Fibroblast of lung (primary cell): ENCODE results near the gene DSPP. TPM values are rescaled to one million over a fixed set of nuclear protein-coding genes. Genes with fewer than 3 reads are reported as not detected.

Experiments used
- DNase-seq, 2 donors: peaks; one replicate each; pipeline versions ENCODE4 v3.0.0 to v3.0.0-alpha.2; 2010; ENCODE audit warnings: low read depth in 2 of 2
- H2AFZ ChIP-seq: 2 replicates; pipeline ENCODE4 v1.5.1; 2012; ENCODE audit warnings: low read length, control low read depth, inconsistent platforms
- H3K27ac ChIP-seq: 2 replicates; pipeline ENCODE4 v1.5.1; 2011; ENCODE audit warnings: low read length, control low read depth; ENCODE audit not compliant: insufficient read depth
- H3K27me3 ChIP-seq: 2 replicates; pipeline ENCODE4 v1.5.1; 2011; ENCODE audit warnings: mild to moderate bottlenecking, low read length; ENCODE audit not compliant: control insufficient read depth, insufficient read depth
- H3K36me3 ChIP-seq: 2 replicates; pipeline ENCODE4 v1.5.1; 2011; ENCODE audit warnings: low read length; ENCODE audit not compliant: control insufficient read depth, insufficient read depth
- H3K4me1 ChIP-seq: 2 replicates; pipeline ENCODE4 v1.5.1; 2011; ENCODE audit warnings: low read length; ENCODE audit not compliant: control insufficient read depth, insufficient read depth; ENCODE audit errors: extremely low read depth
- H3K4me2 ChIP-seq: 2 replicates; pipeline ENCODE4 v1.5.1; 2011; ENCODE audit warnings: low read length, control low read depth; ENCODE audit not compliant: insufficient read depth; ENCODE audit errors: extremely low read depth
- H3K4me3 ChIP-seq, 4 experiments: fragments of 200-600 bp in 1 of 4; sonication (generic) in 1 of 4; replicated peaks in 1 of 4; 2 replicates each; pipeline ENCODE4 v1.5.1; 2011 to 2016; ENCODE audit warnings: low read length in 4 of 4, low read depth in 3 of 4, mild to moderate bottlenecking in 3 of 4, control low read depth in 2 of 4, inconsistent platforms in 1 of 4, mixed read lengths in 1 of 4; ENCODE audit not compliant: insufficient read depth in 1 of 4; ENCODE audit errors: control extremely low read depth in 1 of 4
- H3K79me2 ChIP-seq: 2 replicates; pipeline ENCODE4 v1.5.1; 2012; ENCODE audit warnings: mild to moderate bottlenecking, low read length, inconsistent platforms; ENCODE audit not compliant: control insufficient read depth, insufficient read depth
- H3K9ac ChIP-seq: 2 replicates; pipeline ENCODE4 v1.5.1; 2011; ENCODE audit warnings: mild to moderate bottlenecking, low read length, control low read depth; ENCODE audit not compliant: insufficient read depth
- H3K9me3 ChIP-seq: 2 replicates; pipeline ENCODE4 v1.5.1; 2012; ENCODE audit warnings: low read depth, low read length; ENCODE audit not compliant: control insufficient read depth, insufficient read depth
- H4K20me1 ChIP-seq: 2 replicates; pipeline ENCODE4 v1.5.1; 2011; ENCODE audit warnings: low read length; ENCODE audit not compliant: control insufficient read depth, insufficient read depth; ENCODE audit errors: extremely low read depth
- CTCF ChIP-seq, 2 donors: IDR thresholded peaks in 1 of 2; conservative IDR thresholded peaks in 1 of 2; 1 replicate in 1 of 2; 2 replicates in 1 of 2; pipeline ENCODE4 v1.5.1; 2011 to 2012; ENCODE audit warnings: low read length in 2 of 2, control low read depth in 1 of 2, inconsistent platforms in 1 of 2, low read depth in 1 of 2, mild to moderate bottlenecking in 1 of 2
- EZH2 ChIP-seq: IDR thresholded peaks from 2 replicates; pipeline ENCODE4 v1.5.1; 2012; ENCODE audit warnings: low read length, control low read depth, mild to moderate bottlenecking; ENCODE audit errors: missing control alignments
- polyA plus RNA-seq, 2 donors: library from polyadenylated mRNA; depleted of rRNA in 1 of 2; stranded (reverse) in 1 of 2; unstranded in 1 of 2; fragments of >200 nt; gene quantifications; 2 replicates each; pipeline ENCODE4 v1.2.1, GENCODE V29; 2011 to 2012; ENCODE audit warnings: missing spikeins in 1 of 2
- total RNA-seq: library from RNA; depleted of rRNA; stranded (reverse); fragments of >200 nt; gene quantifications from 2 replicates; pipeline ENCODE4 v1.2.1, GENCODE V29; 2014

The DSPP gene
- total and polyA plus RNA-seq, 2 donors (not counting 1 experiment from before 2014, with no cell fraction given) = not detected

GRCh38 chr4:87565746-87566145 lies 42.6 kb upstream of the DSPP start:
- Histone ChIP-seq H3K4me2 (no peak overlapping the region), H3K27ac (no peak overlapping the region), H3K4me1 (no peaks in the 10 kb centered on the region), H2AFZ (no peak overlapping the region), H3K4me3 (no peak overlapping the region), H3K9me3 (no peaks in the 10 kb centered on the region), H4K20me1 (no peaks in the 10 kb centered on the region), H3K9ac (no peak overlapping the region), H3K27me3 (no peaks in the 10 kb centered on the region), H3K79me2 (no peaks in the 10 kb centered on the region), H3K36me3 (no peaks in the 10 kb centered on the region)
- DNase-seq = no peak
- TF ChIP-seq CTCF (conservative IDR thresholded peaks at IDR 0.05 in 1 of 2, IDR thresholded peaks at IDR 0.05 in 1 of 2; ENCODE audit: low read depth in 1 of 2, low read length in 2 of 2) (no peak), EZH2 (no peak)

- Histone ChIP-seq H3K36me3 (no peaks in the 10 kb centered on the region), H3K4me3 (no peak overlapping the region), H3K4me1 (no peaks in the 10 kb centered on the region), H3K4me2 (no peak overlapping the region), H3K27me3 (no peaks in the 10 kb centered on the region), H3K9me3 (no peaks in the 10 kb centered on the region), H4K20me1 (no peaks in the 10 kb centered on the region), H2AFZ (no peak overlapping the region), H3K79me2 (no peaks in the 10 kb centered on the region), H3K27ac (no peak overlapping the region), H3K9ac (no peak overlapping the region)
- TF ChIP-seq EZH2 = no peak
- no peak for TF ChIP-seq CTCF (conservative IDR thresholded peaks at IDR 0.05 in 1 of 2, IDR thresholded peaks at IDR 0.05 in 1 of 2; ENCODE audit: low read depth in 1 of 2, low read length in 2 of 2)
- DNase-seq = no peak
These were observed 42.1 kb upstream of the DSPP start for GRCh38 chr4:87566276-87566675.

- DNase-seq = peak in 1 of 2 donors; percentile 17
These were observed 41.1 kb upstream of the DSPP start for GRCh38 chr4:87567191-87567590.

More at GRCh38 chr4:87567191-87567590, 41.1 kb upstream of the DSPP start:
- Histone ChIP-seq H4K20me1 (no peaks in the 10 kb centered on the region), H3K79me2 (no peaks in the 10 kb centered on the region), H3K36me3 (no peaks in the 10 kb centered on the region), H3K27ac (no peak overlapping the region), H3K9ac (no peak overlapping the region), H2AFZ (no peak overlapping the region), H3K27me3 (no peaks in the 10 kb centered on the region), H3K4me2 (no peak overlapping the region), H3K4me3 (no peak overlapping the region), H3K9me3 (no peaks in the 10 kb centered on the region), H3K4me1 (no peaks in the 10 kb centered on the region)
- TF ChIP-seq EZH2 (no peak), CTCF (conservative IDR thresholded peaks at IDR 0.05 in 1 of 2, IDR thresholded peaks at IDR 0.05 in 1 of 2; ENCODE audit: low read depth in 1 of 2, low read length in 2 of 2) (no peak)
